K562 (cell line): ENCODE results near the gene ZNHIT1. TPM values are rescaled to one million over a fixed set of nuclear protein-coding genes. Genes with fewer than 3 reads are reported as not detected.

Experiments used
- CREM ChIP-seq: IDR thresholded peaks from 2 replicates; pipeline ENCODE4 v1.6.1; 2014; ENCODE audit warnings: antibody characterized with exemption, low read depth
- HMGN3 ChIP-seq: IDR thresholded peaks from 2 replicates; pipeline ENCODE4 v1.6.1; 2011; ENCODE audit warnings: borderline replicate concordance, low read depth, mild to moderate bottlenecking, mixed read lengths, low read length; ENCODE audit not compliant: insufficient read length; ENCODE audit errors: extremely low read depth
- MYBL2 ChIP-seq, 2 experiments: fragments of 450-650 bp in 1 of 2; sonication (generic) in 1 of 2; formaldehyde crosslinking in 1 of 2; IDR thresholded peaks; 2 replicates each; pipeline versions ENCODE4 v1.6.1 to v1.8.1; 2017 to 2022; ENCODE audit warnings: borderline replicate concordance in 1 of 2, inconsistent platforms in 1 of 2, low read depth in 1 of 2, mild to moderate bottlenecking in 1 of 2, missing genetic modification reagents in 1 of 2, moderate library complexity in 1 of 2
- SPI1 ChIP-seq: IDR thresholded peaks from 2 replicates; pipeline ENCODE4 v1.6.1; 2011; ENCODE audit warnings: low read depth, low read length, control low read depth, borderline replicate concordance
- ZSCAN32 ChIP-seq: fragments of 450-650 bp; formaldehyde crosslinking; IDR thresholded peaks from 2 replicates; pipeline ENCODE4 v1.4.0; 2020; ENCODE audit warnings: mild to moderate bottlenecking, moderate library complexity
- polyA plus RNA-seq, 8 experiments: library from polyadenylated mRNA; depleted of rRNA in 4 of 8; stranded (reverse) in 5 of 8; unstranded in 3 of 8; fragments of >200 nt; fragmentation: Nextera tagmentation in 2 of 8; fragmentation: Illumina TruSeq in 1 of 8; extraction: Ambion mirVana in 2 of 8; extraction: Trizol in 1 of 8; gene quantifications; 2 replicates each; pipeline versions ENCODE4 v1.2.1 to v1.2.3, GENCODE V29; 2011 to 2014; ENCODE audit warnings: inconsistent platforms in 1 of 8, missing spikeins in 1 of 8
- total RNA-seq, 7 experiments: library from RNA; depleted of rRNA in 6 of 7; stranded (reverse); fragments of >200 nt in 6 of 7; fragmentation: Illumina TruSeq in 2 of 7; extraction: Trizol in 2 of 7; gene quantifications; 2 replicates each; pipeline versions ENCODE4 v1.2.1 to v1.2.3, GENCODE V29; 2011 to 2021; ENCODE audit warnings: low replicate concordance in 1 of 7
- TF ChIP-seq, protein P1 (sequence below), 2 experiments: IDR thresholded peaks in 1 of 2; conservative IDR thresholded peaks in 1 of 2; 2 replicates each; pipeline ENCODE4 v1.6.1; 2016; ENCODE audit warnings: low read depth in 2 of 2, mild to moderate bottlenecking in 1 of 2, missing compliant biosample characterization in 1 of 2, missing genetic modification characterization in 1 of 2, moderate library complexity in 1 of 2

Gene ZNHIT1
- total and polyA plus RNA-seq, 9 of the 15 experiments (the other 6 are each of a cell fraction or from before 2014, with no cell fraction given): 6.4 to 162 (median 70.1) TPM

- peak; percentile 36; the same call in 1 of the 2 replicates for TF ChIP-seq CREM
- TF ChIP-seq MYBL2 (IDR thresholded peaks at IDR 0.05; ENCODE audit: low read depth): no peak
- TF ChIP-seq MYBL2 (CRISPR knock-in tag; IDR thresholded peaks at IDR 0.05; ENCODE audit: borderline replicate concordance): no peak
- no peak for TF ChIP-seq ZSCAN32
- no peak for TF ChIP-seq SPI1
- TF ChIP-seq, protein P1, sequence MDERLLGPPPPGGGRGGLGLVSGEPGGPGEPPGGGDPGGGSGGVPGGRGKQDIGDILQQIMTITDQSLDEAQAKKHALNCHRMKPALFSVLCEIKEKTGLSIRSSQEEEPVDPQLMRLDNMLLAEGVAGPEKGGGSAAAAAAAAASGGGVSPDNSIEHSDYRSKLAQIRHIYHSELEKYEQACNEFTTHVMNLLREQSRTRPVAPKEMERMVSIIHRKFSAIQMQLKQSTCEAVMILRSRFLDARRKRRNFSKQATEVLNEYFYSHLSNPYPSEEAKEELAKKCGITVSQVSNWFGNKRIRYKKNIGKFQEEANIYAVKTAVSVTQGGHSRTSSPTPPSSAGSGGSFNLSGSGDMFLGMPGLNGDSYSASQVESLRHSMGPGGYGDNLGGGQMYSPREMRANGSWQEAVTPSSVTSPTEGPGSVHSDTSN (CRISPR knock-in tag; IDR thresholded peaks at IDR 0.05; ENCODE audit: low read depth): no peak
- TF ChIP-seq, protein P1 (tag; conservative IDR thresholded peaks at IDR 0.05; ENCODE audit: low read depth): no peak
- no peak for TF ChIP-seq HMGN3
Observed at GRCh38 chr7:101168412-101169049, 49.4 kb upstream of the ZNHIT1 start (continued).
